NB4 (cell line): ENCODE data around the gene DCLRE1A.

ENCODE experiments used
- POLR2A ChIP-seq: IDR thresholded peaks from 2 replicates; pipeline ENCODE4 v1.6.1; 2011; ENCODE audit warnings: mild to moderate bottlenecking; ENCODE audit not compliant: insufficient read length; ENCODE audit errors: extremely low read depth
- TF ChIP-seq, protein P1 (sequence below): IDR thresholded peaks from one replicate; pipeline ENCODE4 v1.5.1; 2012; ENCODE audit warnings: low read depth, low read length

- TF ChIP-seq, protein P1, sequence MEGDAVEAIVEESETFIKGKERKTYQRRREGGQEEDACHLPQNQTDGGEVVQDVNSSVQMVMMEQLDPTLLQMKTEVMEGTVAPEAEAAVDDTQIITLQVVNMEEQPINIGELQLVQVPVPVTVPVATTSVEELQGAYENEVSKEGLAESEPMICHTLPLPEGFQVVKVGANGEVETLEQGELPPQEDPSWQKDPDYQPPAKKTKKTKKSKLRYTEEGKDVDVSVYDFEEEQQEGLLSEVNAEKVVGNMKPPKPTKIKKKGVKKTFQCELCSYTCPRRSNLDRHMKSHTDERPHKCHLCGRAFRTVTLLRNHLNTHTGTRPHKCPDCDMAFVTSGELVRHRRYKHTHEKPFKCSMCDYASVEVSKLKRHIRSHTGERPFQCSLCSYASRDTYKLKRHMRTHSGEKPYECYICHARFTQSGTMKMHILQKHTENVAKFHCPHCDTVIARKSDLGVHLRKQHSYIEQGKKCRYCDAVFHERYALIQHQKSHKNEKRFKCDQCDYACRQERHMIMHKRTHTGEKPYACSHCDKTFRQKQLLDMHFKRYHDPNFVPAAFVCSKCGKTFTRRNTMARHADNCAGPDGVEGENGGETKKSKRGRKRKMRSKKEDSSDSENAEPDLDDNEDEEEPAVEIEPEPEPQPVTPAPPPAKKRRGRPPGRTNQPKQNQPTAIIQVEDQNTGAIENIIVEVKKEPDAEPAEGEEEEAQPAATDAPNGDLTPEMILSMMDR: no peak
- TF ChIP-seq POLR2A: no peak
These were observed 28.4 kb upstream of the DCLRE1A start for GRCh38 chr10:113882240-113882639.
